ENCODE results near the gene FBXL4. TPM values are rescaled to one million over a fixed set of nuclear protein-coding genes. Genes with fewer than 3 reads are reported as not detected.

FBXL4 gene
- total RNA-seq, 4 donors from 2014 or later = 33.1 to 49.9 (median 42.8) TPM

DNA sequence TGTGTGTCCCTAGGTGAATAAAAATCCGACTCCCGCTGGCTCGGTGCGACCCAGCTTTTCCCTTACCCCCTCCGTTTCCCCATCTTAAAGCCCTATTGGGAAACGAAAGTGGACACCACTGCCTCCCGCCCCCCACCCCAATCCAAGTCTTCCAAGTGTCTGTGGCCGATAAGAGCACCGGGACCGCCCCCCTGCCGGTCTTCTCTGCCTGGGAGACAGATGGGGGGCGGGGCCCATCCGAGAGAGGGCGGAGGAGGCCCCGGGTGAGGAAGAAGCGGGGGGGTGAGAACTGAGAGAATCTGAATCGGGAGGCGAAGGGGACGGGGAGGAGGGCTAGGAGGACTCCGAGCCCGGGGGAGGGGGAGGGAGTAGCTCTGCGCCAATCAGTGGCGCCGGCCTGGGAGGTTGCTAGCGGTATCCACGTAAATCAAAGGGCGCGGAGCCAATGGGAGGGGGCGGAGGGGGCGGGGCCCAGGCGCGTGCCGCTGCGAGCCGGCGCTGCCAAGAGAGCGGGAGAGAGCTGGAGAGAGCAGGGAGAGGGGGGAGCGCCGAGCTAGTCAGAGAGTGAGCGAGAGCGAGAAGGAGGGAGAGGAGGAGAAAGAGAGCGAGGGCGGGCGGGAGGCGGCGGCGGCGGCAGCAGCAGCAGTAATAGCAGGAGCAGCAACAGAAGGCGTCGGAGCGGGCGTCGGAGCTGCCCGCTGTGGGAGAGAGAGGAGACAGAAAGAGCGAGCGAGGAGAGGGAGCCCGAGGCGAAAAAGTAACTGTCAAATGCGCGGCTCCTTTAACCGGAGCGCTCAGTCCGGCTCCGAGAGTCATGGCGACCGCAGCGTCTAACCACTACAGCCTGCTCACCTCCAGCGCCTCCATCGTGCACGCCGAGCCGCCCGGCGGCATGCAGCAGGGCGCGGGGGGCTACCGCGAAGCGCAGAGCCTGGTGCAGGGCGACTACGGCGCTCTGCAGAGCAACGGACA, 113.4 kb downstream of the FBXL4 start, which contains the start of gene POU3F2:
POU3F2 (plus strand) TSS at position 515 of the 972 bp plus-strand sequence; CDS start at position 815, 300 bp downstream.
- intact Hi-C loops (cut with DNase I) = no loop called here
- DNase-seq = peak; percentile 74 to 83
- Histone ChIP-seq H3K27ac (no peak within 1 kb of the TSS), H3K36me3 (no peaks in the 10 kb centered on the region), H3K27me3 (peaks cover 67% of the 10 kb centered on the region), H3K9me3 (no peaks in the 10 kb centered on the region), H3K4me1 (peaks cover 37 to 50% of the 10 kb centered on the region in 2 donors), H3K4me3 (replicated peaks in 1 of 3) (peak within 1 kb of the TSS; percentile 26 to 34 (median 30))
- 1 to 2% methylated on average over 55 to 67 of the region's 83 CpGs for WGBS, 2 donors
- TF ChIP-seq, protein P1, sequence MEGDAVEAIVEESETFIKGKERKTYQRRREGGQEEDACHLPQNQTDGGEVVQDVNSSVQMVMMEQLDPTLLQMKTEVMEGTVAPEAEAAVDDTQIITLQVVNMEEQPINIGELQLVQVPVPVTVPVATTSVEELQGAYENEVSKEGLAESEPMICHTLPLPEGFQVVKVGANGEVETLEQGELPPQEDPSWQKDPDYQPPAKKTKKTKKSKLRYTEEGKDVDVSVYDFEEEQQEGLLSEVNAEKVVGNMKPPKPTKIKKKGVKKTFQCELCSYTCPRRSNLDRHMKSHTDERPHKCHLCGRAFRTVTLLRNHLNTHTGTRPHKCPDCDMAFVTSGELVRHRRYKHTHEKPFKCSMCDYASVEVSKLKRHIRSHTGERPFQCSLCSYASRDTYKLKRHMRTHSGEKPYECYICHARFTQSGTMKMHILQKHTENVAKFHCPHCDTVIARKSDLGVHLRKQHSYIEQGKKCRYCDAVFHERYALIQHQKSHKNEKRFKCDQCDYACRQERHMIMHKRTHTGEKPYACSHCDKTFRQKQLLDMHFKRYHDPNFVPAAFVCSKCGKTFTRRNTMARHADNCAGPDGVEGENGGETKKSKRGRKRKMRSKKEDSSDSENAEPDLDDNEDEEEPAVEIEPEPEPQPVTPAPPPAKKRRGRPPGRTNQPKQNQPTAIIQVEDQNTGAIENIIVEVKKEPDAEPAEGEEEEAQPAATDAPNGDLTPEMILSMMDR (IDR thresholded peaks at IDR 0.05) = no peak
- no peak for TF ChIP-seq POLR2A (IDR thresholded peaks at IDR 0.05)

DNA sequence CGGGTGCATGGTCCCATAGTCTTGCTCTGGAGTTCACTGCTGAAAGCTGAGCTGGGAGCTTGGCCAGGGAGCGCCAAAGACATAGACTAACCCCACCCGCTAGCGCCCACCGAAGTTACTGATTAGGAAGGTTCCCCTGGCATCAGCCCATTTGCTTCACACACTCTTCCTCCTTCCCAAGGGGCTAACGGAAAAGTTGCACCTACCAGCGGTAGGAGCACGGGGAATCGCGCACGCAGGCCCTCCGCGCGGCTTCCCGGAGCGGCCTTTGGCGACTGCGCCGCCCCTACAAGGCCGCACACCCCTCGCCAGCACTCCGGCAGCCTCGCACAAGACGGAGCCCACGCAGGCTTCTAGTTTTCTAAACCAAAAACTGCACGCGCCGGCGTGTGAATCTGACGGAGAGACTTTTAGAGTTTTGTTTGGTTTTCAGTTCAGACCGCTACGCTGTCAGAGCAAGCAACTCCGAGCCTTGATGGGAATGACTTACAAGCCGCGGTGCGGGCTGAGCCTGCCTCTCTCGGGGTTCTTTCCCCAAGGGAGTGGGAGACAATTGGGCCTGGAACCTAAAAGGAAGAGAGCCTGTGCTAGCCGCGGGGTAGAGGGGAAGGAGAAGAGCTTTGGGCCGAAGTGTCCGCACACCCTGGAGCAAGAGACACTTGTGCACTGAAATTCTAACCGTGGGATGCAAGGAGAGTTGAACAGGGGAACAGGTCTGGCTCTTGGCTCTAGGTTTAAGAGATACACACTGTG, 114.3 kb downstream of the FBXL4 start:
- WGBS, 2 donors = 1 to 3% methylated on average over 31 to 34 of the region's 42 CpGs
- Histone ChIP-seq H3K27me3 (peaks cover 58% of the 10 kb centered on the region), H3K36me3 (no peaks in the 10 kb centered on the region), H3K4me3 (replicated peaks in 1 of 3) (peak overlapping the region; percentile 26 to 34 (median 30)), H3K4me1 (peaks cover 37 to 50% of the 10 kb centered on the region in 2 donors), H3K9me3 (no peaks in the 10 kb centered on the region), H3K27ac (no peak overlapping the region)
- TF ChIP-seq POLR2A (IDR thresholded peaks at IDR 0.05) = no peak
- TF ChIP-seq, protein P1 (IDR thresholded peaks at IDR 0.05) = no peak
- DNase-seq = peak in 1 of 2 donors; percentile 19
- intact Hi-C loops (cut with DNase I) = no loop called here

DNA sequence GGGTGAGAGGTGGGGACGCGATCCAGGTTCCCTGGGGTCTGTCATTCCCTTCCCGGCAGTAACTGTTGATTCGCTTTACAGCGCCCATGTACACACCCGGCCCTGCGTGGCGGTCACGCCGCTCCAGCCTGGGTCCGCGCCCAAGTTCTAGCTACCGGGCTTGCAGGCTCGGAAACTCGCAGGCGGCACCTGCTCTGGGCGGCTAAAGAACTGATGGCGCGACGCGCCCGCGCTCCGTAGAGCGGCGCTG, 114.8 kb downstream of the FBXL4 start:
- H3K36me3 ChIP-seq = no peaks in the 10 kb centered on the region
- no peaks in the 10 kb centered on the region for H3K9me3 ChIP-seq
- H3K27ac ChIP-seq = no peak overlapping the region
- peaks cover 37 to 50% of the 10 kb centered on the region in 2 donors for H3K4me1 ChIP-seq
- peaks cover 54% of the 10 kb centered on the region for H3K27me3 ChIP-seq
- intact Hi-C loops (cut with DNase I) = no loop called here
- WGBS, 2 donors = 0% methylated on average over 8 of the region's 26 CpGs; no CpG with 5 or more reads in 1 of the 2 donors
- no peak for TF ChIP-seq POLR2A (IDR thresholded peaks at IDR 0.05)
- TF ChIP-seq, protein P1 (IDR thresholded peaks at IDR 0.05) = no peak
- peak overlapping the region in 1 of 3 donors; percentile 34 for H3K4me3 ChIP-seq (replicated peaks in 1 of 3)
- peak; percentile 40 to 45 for DNase-seq

DNA sequence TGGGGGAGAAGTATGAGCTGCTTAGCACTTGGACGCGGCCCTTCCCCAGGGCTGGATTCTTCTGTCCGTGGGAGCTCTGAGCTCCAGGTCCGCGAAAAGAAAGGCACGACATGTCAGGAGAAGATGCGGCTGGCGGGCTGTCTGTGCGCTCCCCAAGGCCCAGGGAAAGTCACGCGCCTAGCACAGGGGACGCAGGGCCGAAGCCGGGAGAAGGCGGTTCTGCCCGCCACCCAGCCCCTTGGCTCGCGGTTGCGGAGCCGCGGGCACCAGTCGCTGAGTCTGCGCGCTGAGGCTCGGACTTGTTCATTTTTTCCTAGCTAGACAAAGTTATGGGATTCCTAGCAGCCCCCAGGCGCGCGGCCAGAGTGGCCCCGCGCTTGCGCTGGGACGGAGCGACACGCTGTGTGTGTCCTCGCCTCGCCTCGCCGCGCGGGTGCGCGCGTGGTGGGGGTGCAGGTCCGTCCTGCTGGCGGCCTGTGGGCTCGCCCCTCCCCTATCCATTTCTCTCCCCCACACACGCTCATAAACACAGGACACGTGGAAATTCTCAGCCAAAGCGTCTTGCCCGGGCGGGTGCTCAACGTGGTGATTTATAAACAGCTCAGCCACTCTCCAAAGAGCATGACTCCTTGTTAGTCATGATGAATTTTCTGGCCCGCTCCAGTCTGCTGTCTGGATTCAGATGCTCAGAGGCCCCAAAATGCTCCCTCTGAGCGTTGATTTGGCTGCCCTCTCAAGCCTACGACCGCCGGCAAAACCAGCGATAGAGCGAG, 115.3 kb downstream of the FBXL4 start:
- no peak overlapping the region for H3K27ac ChIP-seq
- intact Hi-C loops (cut with DNase I) = no loop called here
- no peaks in the 10 kb centered on the region for H3K36me3 ChIP-seq
- H3K9me3 ChIP-seq = no peaks in the 10 kb centered on the region
- no peak for TF ChIP-seq POLR2A (IDR thresholded peaks at IDR 0.05)
- TF ChIP-seq, protein P1 (IDR thresholded peaks at IDR 0.05) = no peak
- DNase-seq = peak; percentile 33 to 39
- H3K4me3 ChIP-seq (replicated peaks in 1 of 3) = peak overlapping the region in 1 of 3 donors; percentile 34
- peaks cover 41 to 50% of the 10 kb centered on the region in 2 donors for H3K4me1 ChIP-seq
- 1 to 3% methylated on average over 21 to 23 of the region's 59 CpGs for WGBS, 2 donors
- peaks cover 54% of the 10 kb centered on the region for H3K27me3 ChIP-seq
